LNCAP (cell line): ENCODE results near the gene NCMAP.

Experiments used
- CTCF ChIP-seq: fragments of 450-650 bp; IDR thresholded peaks from 2 replicates; pipeline ENCODE4 v1.5.1; 2017; ENCODE audit warnings: mild to moderate bottlenecking

The NCMAP gene

DNA sequence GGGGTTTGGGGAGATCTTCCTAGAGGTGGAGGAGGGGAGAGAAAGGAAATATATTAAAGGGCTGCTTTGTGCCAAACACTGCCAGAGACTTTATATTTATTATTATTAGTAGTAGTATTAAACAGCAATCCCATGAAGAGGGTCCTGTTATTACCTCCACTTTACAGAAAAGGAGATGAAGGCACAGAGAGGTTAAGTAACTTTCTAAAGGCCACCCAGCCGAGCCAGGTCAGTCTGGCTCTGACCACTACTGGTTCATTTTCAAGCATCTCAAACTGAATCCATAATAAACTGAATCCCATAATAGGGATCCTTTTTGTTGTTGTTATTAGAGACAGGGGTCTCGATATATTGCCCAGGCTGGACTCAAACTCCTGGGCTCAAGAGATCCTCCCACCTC lies 12.6 kb downstream of the NCMAP start:
- TF ChIP-seq CTCF = no peak

GRCh38 chr1:24570265-24571125 lies 14.6 kb downstream of the NCMAP start:
- no peak for TF ChIP-seq CTCF

DNA sequence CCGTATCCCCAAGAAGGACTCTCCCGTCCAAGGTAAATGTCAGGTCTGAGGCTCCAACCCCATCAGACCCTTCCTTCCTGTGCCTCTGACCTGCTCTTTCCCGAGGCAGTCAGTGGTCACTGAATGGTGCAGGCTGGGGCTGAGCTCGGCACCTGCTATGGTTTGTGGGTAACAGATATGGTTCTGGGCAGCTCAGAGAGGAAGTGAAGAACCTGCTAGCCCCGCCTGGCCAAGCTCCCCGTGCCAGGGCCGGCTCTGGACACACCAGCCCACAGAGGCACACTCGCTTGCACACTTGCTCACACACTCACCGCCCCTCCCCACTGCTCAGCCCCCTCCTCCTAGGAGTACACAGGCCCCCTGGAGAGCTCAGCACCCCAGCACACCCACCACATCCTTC lies 16.4 kb downstream of the NCMAP start:
- TF ChIP-seq CTCF = no peak

- no peak for TF ChIP-seq CTCF
Measured at GRCh38 chr1:24575905-24576587, 20.2 kb downstream of the NCMAP start.

DNA sequence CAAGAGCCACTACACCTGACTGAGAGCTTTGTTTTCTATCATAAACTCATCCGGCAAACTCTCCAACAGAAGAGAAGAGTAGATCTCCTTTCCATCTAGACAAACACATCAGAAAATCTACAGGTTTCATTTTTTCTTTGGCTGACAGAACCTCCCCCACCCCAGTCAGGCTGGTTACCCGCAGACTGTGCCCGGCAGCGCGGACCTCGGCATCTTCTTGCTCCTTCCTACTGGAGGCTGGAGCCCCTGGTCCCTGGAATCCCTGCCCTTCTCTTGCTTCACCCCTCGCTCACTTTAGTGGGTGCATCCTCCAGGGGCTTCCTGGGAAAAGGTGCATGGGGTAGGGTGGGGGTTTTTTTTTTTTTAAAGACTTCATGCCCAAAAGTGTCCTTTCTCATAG lies 23.0 kb downstream of the NCMAP start:
- no peak for TF ChIP-seq CTCF

GRCh38 chr1:24580756-24581155 lies 24.9 kb downstream of the NCMAP start:
- no peak for TF ChIP-seq CTCF

GRCh38 chr1:24584171-24584647 lies 28.3 kb downstream of the NCMAP start:
- TF ChIP-seq CTCF = no peak
